HEK293 (cell line): ENCODE results near the gene CEP112.

Experiments used
- CTCF ChIA-PET: fragments of 350-600 bp; formaldehyde crosslinking; extraction: SDS; loops from one replicate; lab custom pipeline; 2021; ENCODE audit warnings: antibody characterized with exemption; lab: Yijun Ruan, JAX
- POLR2A ChIA-PET: fragments of 300-600 bp; formaldehyde crosslinking; extraction: SDS; loops from one replicate; lab custom pipeline; 2020; ENCODE audit warnings: antibody characterized with exemption, inconsistent platforms; lab: Yijun Ruan, JAX
- H3K27ac ChIP-seq: fragments of 200-500 bp; sonication (Bioruptor generic); 2 replicates; pipeline ENCODE4 v1.5.1; 2014; ENCODE audit warnings: low read depth, low read length, control low read depth, inconsistent platforms; ENCODE audit errors: extremely low read depth
- H3K36me3 ChIP-seq, 2 experiments: fragments of 200-500 bp in 1 of 2; sonication (Bioruptor generic) in 1 of 2; 1 replicate in 1 of 2; 2 replicates in 1 of 2; pipeline ENCODE4 v1.5.1; 2014 to 2017; ENCODE audit warnings: inconsistent platforms in 2 of 2, low read length in 2 of 2; ENCODE audit not compliant: control insufficient read depth in 2 of 2, insufficient read depth in 1 of 2
- H3K4me1 ChIP-seq: fragments of 200-500 bp; sonication (Bioruptor generic); 2 replicates; pipeline ENCODE4 v1.5.1; 2014; ENCODE audit warnings: mild to moderate bottlenecking, low read length, inconsistent platforms; ENCODE audit not compliant: control insufficient read depth, insufficient read depth
- H3K4me3 ChIP-seq: 2 replicates; pipeline ENCODE4 v1.5.1; 2011; ENCODE audit warnings: low read depth, mild to moderate bottlenecking, control low read depth, low read length, moderate library complexity
- H3K9me3 ChIP-seq: fragments of 200-500 bp; sonication (Bioruptor generic); 2 replicates; pipeline ENCODE4 v1.5.1; 2014; ENCODE audit warnings: low read depth, low read length, inconsistent platforms; ENCODE audit not compliant: control insufficient read depth, insufficient read depth
- GLIS1 ChIP-seq: fragments of 450-650 bp; formaldehyde crosslinking; IDR thresholded peaks from 2 replicates; pipeline ENCODE4 v1.5.1; 2016; ENCODE audit warnings: missing biosample characterization, missing genetic modification characterization
- OVOL3 ChIP-seq: fragments of 450-650 bp; formaldehyde crosslinking; IDR thresholded peaks from 2 replicates; pipeline ENCODE4 v1.5.1; 2016; ENCODE audit warnings: missing biosample characterization, missing genetic modification characterization
- SCRT2 ChIP-seq: fragments of 450-650 bp; formaldehyde crosslinking; IDR thresholded peaks from 2 replicates; pipeline ENCODE4 v1.5.1; 2016; ENCODE audit warnings: missing biosample characterization, missing genetic modification characterization
- ZBTB7A ChIP-seq: fragments of 450-650 bp; formaldehyde crosslinking; IDR thresholded peaks from 2 replicates; pipeline ENCODE4 v1.5.1; 2016; ENCODE audit warnings: low read depth, missing biosample characterization, missing genetic modification characterization
- ZFP41 ChIP-seq: fragments of 450-650 bp; formaldehyde crosslinking; IDR thresholded peaks from 2 replicates; pipeline ENCODE4 v1.5.1; 2016; ENCODE audit warnings: missing biosample characterization, missing genetic modification characterization, borderline replicate concordance
- ZFP69B ChIP-seq: fragments of 450-650 bp; formaldehyde crosslinking; IDR thresholded peaks from 2 replicates; pipeline ENCODE4 v1.5.1; 2016; ENCODE audit warnings: missing biosample characterization, missing genetic modification characterization
- ZNF112 ChIP-seq: fragments of 450-650 bp; formaldehyde crosslinking; IDR thresholded peaks from 2 replicates; pipeline ENCODE4 v1.5.0; 2017; ENCODE audit warnings: missing biosample characterization, missing genetic modification characterization
- ZNF19 ChIP-seq: fragments of 450-650 bp; formaldehyde crosslinking; IDR thresholded peaks from 2 replicates; pipeline ENCODE4; 2016; ENCODE audit warnings: missing biosample characterization, missing genetic modification characterization, low read depth
- ZNF202 ChIP-seq: fragments of 450-650 bp; formaldehyde crosslinking; IDR thresholded peaks from 2 replicates; pipeline ENCODE4 v1.5.1; 2016; ENCODE audit warnings: missing biosample characterization, missing genetic modification characterization, borderline replicate concordance
- ZNF239 ChIP-seq: fragments of 450-650 bp; formaldehyde crosslinking; IDR thresholded peaks from 2 replicates; pipeline ENCODE4 v1.5.1; 2016; ENCODE audit warnings: missing biosample characterization, missing genetic modification characterization
- ZNF274 ChIP-seq, 2 experiments: fragments of 200-500 bp in 1 of 2; fragments of 450-650 bp in 1 of 2; sonication (Bioruptor generic) in 1 of 2; formaldehyde crosslinking in 1 of 2; IDR thresholded peaks; 2 replicates each; pipeline versions ENCODE4 v1.5.1 to v1.6.1; 2014 to 2016; ENCODE audit warnings: borderline replicate concordance in 1 of 2, inconsistent platforms in 1 of 2, low read length in 1 of 2, missing biosample characterization in 1 of 2, missing genetic modification characterization in 1 of 2
- ZNF433 ChIP-seq: fragments of 450-650 bp; formaldehyde crosslinking; IDR thresholded peaks from 2 replicates; pipeline ENCODE4 v1.5.1; 2016; ENCODE audit warnings: missing biosample characterization, missing genetic modification characterization, low read depth
- ZNF48 ChIP-seq: fragments of 450-650 bp; formaldehyde crosslinking; IDR thresholded peaks from 2 replicates; pipeline ENCODE4 v1.5.1; 2016; ENCODE audit warnings: missing biosample characterization, missing genetic modification characterization
- ZNF544 ChIP-seq: fragments of 450-650 bp; formaldehyde crosslinking; IDR thresholded peaks from 2 replicates; pipeline ENCODE4 v1.5.0; 2017; ENCODE audit warnings: missing biosample characterization, missing genetic modification characterization
- ZNF585B ChIP-seq: fragments of 450-650 bp; formaldehyde crosslinking; IDR thresholded peaks from 2 replicates; pipeline ENCODE4 v1.5.1; 2016; ENCODE audit warnings: missing biosample characterization, missing genetic modification characterization
- ZNF610 ChIP-seq: fragments of 450-650 bp; formaldehyde crosslinking; IDR thresholded peaks from 2 replicates; pipeline ENCODE4 v1.5.1; 2016; ENCODE audit warnings: missing biosample characterization, missing genetic modification characterization, borderline replicate concordance
- ZNF664 ChIP-seq: fragments of 450-650 bp; formaldehyde crosslinking; IDR thresholded peaks from 2 replicates; pipeline ENCODE4 v1.5.1; 2016; ENCODE audit warnings: missing biosample characterization, missing genetic modification characterization
- ZNF670 ChIP-seq: fragments of 450-650 bp; formaldehyde crosslinking; IDR thresholded peaks from 2 replicates; pipeline ENCODE4 v1.5.1; 2016; ENCODE audit warnings: missing biosample characterization, missing genetic modification characterization, low read depth
- ZNF701 ChIP-seq: fragments of 450-650 bp; formaldehyde crosslinking; IDR thresholded peaks from 2 replicates; pipeline ENCODE4 v1.5.1; 2016; ENCODE audit warnings: missing biosample characterization, missing genetic modification characterization
- ZNF792 ChIP-seq: fragments of 450-650 bp; formaldehyde crosslinking; IDR thresholded peaks from 2 replicates; pipeline ENCODE4 v1.5.1; 2016; ENCODE audit warnings: missing biosample characterization, missing genetic modification characterization
- ZNF843 ChIP-seq: fragments of 450-650 bp; formaldehyde crosslinking; IDR thresholded peaks from 2 replicates; pipeline ENCODE4 v1.5.1; 2016; ENCODE audit warnings: missing biosample characterization, missing genetic modification characterization
- ZSCAN23 ChIP-seq: fragments of 450-650 bp; formaldehyde crosslinking; IDR thresholded peaks from 2 replicates; pipeline ENCODE4 v1.5.1; 2016; ENCODE audit warnings: missing biosample characterization, missing genetic modification characterization
- TF ChIP-seq, protein P1 (sequence below): fragments of 450-650 bp; formaldehyde crosslinking; IDR thresholded peaks from 2 replicates; pipeline ENCODE4 v1.5.0; 2017; ENCODE audit warnings: missing biosample characterization, missing genetic modification characterization, borderline replicate concordance
- TF ChIP-seq, protein P2 (sequence below): fragments of 450-650 bp; formaldehyde crosslinking; IDR thresholded peaks from 2 replicates; pipeline ENCODE4 v1.5.1; 2016; ENCODE audit warnings: missing biosample characterization, missing genetic modification characterization

Gene CEP112

DNA sequence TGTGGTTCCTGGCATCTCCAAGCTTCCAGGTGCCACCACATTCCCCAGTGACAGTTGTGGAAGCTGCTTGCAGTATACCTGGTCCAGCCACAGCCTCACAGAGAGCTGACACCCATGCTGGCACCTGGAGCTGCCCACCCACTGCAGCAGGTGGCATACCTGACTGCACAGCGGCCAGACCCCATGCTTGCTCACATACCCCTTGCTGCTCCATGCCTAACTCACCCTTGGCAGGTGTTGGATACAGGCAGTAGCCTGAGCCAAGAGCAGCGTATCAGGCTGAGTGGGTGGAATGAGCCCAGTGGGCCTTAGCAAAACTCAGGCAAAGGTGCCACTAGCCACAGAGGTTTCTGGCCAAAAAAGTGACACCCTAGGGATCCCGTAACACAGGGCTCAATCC lies 232.3 kb downstream of the CEP112 start:
- no peak overlapping the region for H3K4me3 ChIP-seq
- peaks cover 0 to 27% of the 10 kb centered on the region in 2 experiments; a peak in 2 of 3 replicates for H3K36me3 ChIP-seq
- no peak overlapping the region for H3K27ac ChIP-seq
- TF ChIP-seq ZNF433 (no peak), ZFP69B (tag by site-specific recombination) (no peak), ZNF112 (tag by site-specific recombination) (no peak), ZFP41 (tag by site-specific recombination) (no peak), ZNF544 (tag by site-specific recombination) (no peak), ZNF792 (tag by site-specific recombination) (no peak), ZSCAN23 (tag by site-specific recombination) (no peak), ZNF670 (no peak), ZNF202 (tag by site-specific recombination) (no peak), ZNF664 (no peak), ZNF48 (no peak), ZNF19 (no peak), ZBTB7A (tag by site-specific recombination) (no peak), ZNF274 (IDR thresholded peaks at IDR 0.05; ENCODE audit: low read length) (no peak), ZNF274 (tag by site-specific recombination; IDR thresholded peaks at IDR 0.05; ENCODE audit: borderline replicate concordance) (no peak), OVOL3 (tag by site-specific recombination) (no peak), ZNF610 (tag by site-specific recombination) (no peak)
- TF ChIP-seq, protein P1, sequence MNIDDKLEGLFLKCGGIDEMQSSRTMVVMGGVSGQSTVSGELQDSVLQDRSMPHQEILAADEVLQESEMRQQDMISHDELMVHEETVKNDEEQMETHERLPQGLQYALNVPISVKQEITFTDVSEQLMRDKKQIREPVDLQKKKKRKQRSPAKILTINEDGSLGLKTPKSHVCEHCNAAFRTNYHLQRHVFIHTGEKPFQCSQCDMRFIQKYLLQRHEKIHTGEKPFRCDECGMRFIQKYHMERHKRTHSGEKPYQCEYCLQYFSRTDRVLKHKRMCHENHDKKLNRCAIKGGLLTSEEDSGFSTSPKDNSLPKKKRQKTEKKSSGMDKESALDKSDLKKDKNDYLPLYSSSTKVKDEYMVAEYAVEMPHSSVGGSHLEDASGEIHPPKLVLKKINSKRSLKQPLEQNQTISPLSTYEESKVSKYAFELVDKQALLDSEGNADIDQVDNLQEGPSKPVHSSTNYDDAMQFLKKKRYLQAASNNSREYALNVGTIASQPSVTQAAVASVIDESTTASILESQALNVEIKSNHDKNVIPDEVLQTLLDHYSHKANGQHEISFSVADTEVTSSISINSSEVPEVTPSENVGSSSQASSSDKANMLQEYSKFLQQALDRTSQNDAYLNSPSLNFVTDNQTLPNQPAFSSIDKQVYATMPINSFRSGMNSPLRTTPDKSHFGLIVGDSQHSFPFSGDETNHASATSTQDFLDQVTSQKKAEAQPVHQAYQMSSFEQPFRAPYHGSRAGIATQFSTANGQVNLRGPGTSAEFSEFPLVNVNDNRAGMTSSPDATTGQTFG (tag by site-specific recombination) = no peak
- TF ChIP-seq, all 188 proteins: peak for 0
- ChIA-PET POLR2A (no interaction called here), CTCF (no interaction called here)
- Histone ChIP-seq H3K9me3 (no peaks in the 10 kb centered on the region), H3K4me1 (no peaks in the 10 kb centered on the region; the same call in 1 of the 2 replicates)

DNA sequence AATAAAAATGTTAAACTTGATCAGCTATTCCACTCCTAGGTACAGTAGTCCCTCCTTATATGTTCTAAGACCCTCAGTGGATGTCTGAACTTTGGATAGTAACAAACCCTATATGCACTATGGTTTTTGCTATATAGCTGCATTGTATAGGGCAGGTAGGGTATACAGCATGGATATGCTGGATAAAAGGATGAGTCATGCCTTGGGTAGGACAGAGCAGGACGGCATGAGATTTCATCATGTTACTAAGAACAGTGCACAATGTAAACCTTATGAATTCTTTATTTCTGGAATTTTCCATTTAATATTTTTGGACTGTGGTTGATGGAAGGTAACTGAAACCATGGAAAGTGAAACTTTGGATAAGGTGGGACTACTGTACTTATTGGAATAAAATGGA lies 235.1 kb downstream of the CEP112 start:
- no peak overlapping the region for H3K4me3 ChIP-seq
- POLR2A ChIA-PET = no interaction called here
- no peaks in the 10 kb centered on the region; the same call in 1 of the 2 replicates for H3K4me1 ChIP-seq
- CTCF ChIA-PET = interaction anchor here (0.6 kb wide), 1 partner anchor 64 kb away, joined by 3 read pairs; no protein-coding TSS in a partner anchor
- TF ChIP-seq ZNF701 (tag by site-specific recombination) (no peak), ZNF239 (tag by site-specific recombination) (no peak), GLIS1 (tag by site-specific recombination) (no peak), SCRT2 (no peak), ZNF843 (no peak), ZNF585B (tag by site-specific recombination) (no peak)
- TF ChIP-seq, protein P2, sequence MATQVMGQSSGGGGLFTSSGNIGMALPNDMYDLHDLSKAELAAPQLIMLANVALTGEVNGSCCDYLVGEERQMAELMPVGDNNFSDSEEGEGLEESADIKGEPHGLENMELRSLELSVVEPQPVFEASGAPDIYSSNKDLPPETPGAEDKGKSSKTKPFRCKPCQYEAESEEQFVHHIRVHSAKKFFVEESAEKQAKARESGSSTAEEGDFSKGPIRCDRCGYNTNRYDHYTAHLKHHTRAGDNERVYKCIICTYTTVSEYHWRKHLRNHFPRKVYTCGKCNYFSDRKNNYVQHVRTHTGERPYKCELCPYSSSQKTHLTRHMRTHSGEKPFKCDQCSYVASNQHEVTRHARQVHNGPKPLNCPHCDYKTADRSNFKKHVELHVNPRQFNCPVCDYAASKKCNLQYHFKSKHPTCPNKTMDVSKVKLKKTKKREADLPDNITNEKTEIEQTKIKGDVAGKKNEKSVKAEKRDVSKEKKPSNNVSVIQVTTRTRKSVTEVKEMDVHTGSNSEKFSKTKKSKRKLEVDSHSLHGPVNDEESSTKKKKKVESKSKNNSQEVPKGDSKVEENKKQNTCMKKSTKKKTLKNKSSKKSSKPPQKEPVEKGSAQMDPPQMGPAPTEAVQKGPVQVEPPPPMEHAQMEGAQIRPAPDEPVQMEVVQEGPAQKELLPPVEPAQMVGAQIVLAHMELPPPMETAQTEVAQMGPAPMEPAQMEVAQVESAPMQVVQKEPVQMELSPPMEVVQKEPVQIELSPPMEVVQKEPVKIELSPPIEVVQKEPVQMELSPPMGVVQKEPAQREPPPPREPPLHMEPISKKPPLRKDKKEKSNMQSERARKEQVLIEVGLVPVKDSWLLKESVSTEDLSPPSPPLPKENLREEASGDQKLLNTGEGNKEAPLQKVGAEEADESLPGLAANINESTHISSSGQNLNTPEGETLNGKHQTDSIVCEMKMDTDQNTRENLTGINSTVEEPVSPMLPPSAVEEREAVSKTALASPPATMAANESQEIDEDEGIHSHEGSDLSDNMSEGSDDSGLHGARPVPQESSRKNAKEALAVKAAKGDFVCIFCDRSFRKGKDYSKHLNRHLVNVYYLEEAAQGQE (tag by site-specific recombination) = no peak
- H3K27ac ChIP-seq = no peak overlapping the region
- H3K9me3 ChIP-seq = no peaks in the 10 kb centered on the region
- peaks cover 0 to 27% of the 10 kb centered on the region in 2 experiments; a peak in 2 of 3 replicates for H3K36me3 ChIP-seq
